GM19238 (cell line): ENCODE measurements around the gene CRYL1.

Experiments used
- DNase-seq: peaks from one replicate; pipeline ENCODE4 v3.0.0; 2011; ENCODE audit warnings: low spot score; ENCODE audit not compliant: insufficient read length

The CRYL1 gene

GRCh38 chr13:20426766-20427448 lies 98.8 kb downstream of the CRYL1 start:
- no peak for DNase-seq

DNA sequence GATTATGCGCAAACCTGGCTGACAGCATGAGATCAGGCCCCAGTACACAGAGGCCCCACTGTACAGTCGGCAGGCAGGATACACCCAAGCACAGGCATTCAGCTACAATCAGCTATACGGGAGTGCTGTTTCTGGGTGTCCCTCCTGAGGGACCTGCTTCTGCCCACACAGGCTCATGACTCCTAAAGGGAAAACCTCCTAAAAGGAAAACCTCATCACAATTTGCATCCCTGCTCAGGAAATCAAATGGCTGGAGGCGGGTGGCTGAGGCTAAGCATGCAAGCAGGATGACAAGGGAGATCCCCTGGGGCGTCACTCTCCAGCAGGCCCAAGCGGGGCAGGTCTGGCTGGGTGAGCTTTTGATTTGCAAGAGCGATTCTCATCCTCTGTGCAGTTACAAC lies 99.8 kb downstream of the CRYL1 start:
- peak; percentile 50 for DNase-seq

DNA sequence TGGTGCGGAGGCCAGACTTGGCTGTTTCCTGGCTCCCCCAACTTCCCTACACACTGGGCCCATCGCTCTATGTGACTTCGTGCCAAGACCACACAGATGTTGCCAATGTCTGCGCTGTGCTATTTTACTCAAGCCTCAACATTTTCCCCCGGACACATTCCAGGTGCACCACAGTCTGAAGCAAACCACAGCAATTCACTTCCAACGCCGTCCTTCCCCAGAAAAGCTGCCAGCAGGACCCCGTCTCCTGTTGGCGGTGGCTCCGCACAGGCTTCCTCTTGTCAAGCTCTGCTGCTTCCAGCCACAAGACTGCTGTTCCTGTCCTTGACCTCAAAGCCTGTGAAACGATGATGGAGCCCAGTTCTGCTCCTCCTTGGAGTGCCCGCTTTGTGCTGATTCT lies 100.7 kb downstream of the CRYL1 start:
- no peak for DNase-seq

DNA sequence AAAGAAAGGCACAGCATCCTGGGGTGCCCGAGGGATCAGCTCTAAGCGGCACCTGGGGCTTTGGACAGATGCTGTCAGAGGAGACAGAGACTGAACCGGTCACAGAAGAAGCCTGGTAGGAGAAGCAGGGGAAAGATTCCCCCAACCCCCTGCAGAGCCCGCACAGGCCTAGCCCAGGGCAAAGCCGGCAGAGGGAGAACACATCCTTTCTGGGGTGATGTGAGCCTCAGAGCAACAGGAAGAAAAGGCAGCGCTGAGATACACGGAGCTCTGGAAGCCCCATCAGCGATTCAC lies 101.2 kb downstream of the CRYL1 start:
- DNase-seq: no peak

DNA sequence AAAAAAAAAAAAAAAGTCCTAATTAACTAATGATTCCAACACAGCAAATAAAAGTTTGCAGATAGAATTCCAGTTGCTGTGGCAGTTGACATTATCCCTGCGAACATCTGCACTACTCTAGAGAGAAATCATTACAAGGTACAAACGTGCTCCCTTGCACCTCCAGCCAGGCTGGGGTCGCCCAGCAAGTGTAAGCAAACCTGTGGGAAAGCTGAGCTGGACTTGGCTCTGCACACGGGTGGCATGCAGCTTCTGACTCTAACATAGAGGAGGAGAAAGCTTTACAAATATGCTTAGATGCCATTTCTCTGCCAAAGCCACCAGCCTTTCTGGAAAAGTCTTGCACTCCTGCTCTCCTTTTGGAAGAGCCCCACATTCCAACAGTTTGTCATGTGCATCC lies 103.3 kb downstream of the CRYL1 start:
- no peak for DNase-seq

- no peak for DNase-seq
Measured at GRCh38 chr13:20420938-20421337, 104.7 kb downstream of the CRYL1 start.

- no peak for DNase-seq
Measured at GRCh38 chr13:20418953-20419352, 106.7 kb downstream of the CRYL1 start.

GRCh38 chr13:20416223-20416745 lies 109.4 kb downstream of the CRYL1 start:
- DNase-seq: no peak

DNA sequence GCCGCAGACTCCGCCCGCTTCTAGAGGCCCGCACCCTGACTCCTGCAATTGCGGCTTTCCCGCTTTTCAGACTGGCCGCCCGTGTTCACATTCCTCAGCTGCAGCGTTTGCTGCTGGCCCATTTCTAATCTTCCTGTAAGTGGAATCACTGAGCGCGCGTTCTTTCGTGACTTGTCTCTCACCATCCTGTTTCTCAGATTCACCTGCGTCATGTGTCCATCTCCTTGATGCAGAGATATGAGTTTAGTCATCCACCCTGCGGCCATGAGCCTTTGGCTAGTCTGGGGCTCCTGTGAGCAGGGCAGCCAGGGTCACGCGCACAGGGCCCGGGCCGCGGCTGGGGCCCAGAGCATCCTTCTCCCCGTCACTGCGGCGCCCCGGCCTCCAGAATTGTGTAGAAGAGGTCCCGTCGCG lies 110.0 kb downstream of the CRYL1 start:
- DNase-seq: no peak

DNA sequence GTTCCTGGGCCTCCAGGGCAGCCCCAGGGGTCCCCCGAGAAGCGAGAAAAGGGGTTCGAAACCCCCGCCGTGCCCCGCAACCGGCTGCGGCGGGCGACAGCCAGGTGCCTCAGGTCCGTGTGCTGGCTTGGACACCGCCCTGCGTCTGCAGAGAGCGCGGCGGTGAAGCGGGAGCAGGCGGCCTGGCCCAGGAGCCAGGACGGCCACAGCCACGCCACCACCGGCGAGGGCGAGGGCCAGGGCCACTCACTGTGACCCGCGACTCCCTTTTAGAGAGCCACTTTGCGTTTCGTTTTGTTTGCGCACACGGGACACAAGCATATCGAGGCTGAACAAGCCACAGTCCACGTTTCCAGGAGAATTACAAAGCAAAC lies 110.4 kb downstream of the CRYL1 start:
- no peak for DNase-seq

DNA sequence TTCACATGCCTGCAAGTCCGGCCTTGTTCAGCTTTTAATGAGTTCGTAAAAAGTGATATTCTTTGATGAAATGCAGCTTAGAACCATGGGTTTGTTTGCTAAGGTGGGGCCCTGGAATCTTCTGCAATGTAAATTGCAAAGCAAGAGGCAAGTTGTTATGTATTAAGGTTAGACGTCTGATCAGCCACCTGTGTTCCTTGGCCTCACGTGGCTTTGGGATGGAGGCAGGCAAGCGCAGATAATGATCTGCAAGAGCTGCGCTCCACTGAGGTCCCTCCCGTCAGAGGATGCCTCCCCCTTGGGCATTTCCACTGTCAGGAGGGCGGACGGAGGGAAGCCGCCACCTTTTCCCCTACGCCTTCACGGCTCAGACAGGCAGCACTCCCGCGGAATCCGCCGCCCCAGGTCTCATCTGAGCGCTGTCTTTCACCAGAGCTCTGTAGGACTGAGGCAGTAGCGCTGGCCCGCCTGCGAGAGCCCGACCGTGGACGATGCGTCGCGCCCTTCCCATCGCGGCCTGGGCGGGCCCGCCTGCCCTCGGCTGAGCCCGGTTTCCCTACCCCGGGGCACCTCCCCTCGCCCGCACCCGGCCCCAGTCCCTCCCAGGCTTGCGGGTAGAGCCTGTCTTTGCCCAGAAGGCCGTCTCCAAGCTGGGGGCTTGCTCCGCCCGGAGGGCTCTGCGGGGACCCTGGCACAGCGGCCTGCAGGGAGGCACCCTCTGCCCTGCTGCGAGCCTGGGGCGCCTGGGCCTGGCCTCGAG lies 110.9 kb downstream of the CRYL1 start:
- no peak for DNase-seq

GRCh38 chr13:20412691-20413355 lies 112.8 kb downstream of the CRYL1 start:
- DNase-seq: no peak

GRCh38 chr13:20411638-20412342 lies 113.9 kb downstream of the CRYL1 start:
- peak; percentile 49 for DNase-seq

GRCh38 chr13:20410726-20411125 lies 114.9 kb downstream of the CRYL1 start:
- no peak for DNase-seq

- no peak for DNase-seq
Measured at GRCh38 chr13:20408181-20408580, 117.5 kb downstream of the CRYL1 start.

- DNase-seq: no peak
Measured at GRCh38 chr13:20407759-20408158, 117.9 kb downstream of the CRYL1 start.

- no peak for DNase-seq
Measured at GRCh38 chr13:20405691-20406090, 120.0 kb downstream of the CRYL1 start.

DNA sequence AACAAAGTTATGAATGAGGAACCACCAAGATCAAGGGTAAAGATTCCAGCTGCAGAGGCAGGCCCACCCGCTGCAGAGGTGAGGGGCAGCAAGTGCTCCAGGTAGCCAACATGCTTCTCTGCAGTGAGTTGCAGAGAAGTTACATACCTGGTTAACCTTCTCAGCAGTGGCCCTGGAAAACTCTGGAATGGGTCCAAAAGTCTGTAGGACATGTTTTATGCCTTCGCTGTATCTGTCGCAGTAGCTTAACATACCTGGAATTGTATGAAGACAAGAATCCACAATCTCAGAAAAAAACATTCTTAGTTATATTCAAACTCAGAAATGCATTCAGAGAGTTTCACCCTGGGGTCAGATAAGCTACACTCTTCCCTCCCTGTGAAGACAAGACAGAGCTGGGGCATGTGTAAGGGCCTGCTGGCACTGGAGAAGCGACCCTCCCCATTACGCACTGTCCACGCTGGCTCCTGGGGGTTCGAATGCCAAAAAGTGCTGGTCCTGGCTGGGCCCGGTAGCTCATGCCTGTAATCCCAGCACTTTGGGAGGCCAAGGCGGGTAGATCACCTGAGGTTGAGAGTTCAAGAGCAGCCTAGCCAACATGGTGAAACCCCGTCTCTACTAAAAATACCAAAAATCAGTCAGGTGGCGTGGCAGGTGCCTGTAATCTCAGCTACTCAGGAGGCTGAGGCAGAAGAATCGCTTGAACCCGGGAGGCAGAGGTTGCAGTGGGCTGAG lies 121.0 kb downstream of the CRYL1 start:
- DNase-seq: no peak

DNA sequence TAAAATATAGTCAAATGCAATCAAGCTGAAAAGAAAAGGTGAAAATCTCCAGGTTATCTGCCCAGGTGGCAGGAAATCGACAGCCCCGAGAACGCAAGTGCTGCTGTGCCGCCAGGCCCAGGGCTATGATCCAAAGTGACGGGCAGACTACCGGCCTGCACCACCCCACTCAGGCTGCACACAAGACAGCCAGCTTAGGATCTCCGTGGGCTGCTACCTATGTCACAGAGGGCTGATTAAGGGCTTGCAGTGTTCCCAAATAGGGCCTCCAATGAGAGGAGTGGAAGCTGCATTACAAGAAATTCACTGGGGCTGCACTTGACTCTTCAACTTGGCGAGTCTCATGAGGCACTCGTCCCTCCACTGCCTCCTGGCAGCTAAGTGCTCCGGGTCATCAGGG lies 121.8 kb downstream of the CRYL1 start:
- no peak for DNase-seq

- DNase-seq: no peak
Measured at GRCh38 chr13:20402881-20403280, 122.8 kb downstream of the CRYL1 start.
